Activated CD8-positive, alpha-beta T cell treated with anti-CD3 and anti-CD28 coated beads for 36 hours (primary cell): Measurements from ENCODE around the gene TNS1. TPM values are rescaled to one million over a fixed set of nuclear protein-coding genes. Genes with fewer than 3 reads are reported as not detected.
"Not testable (repeated sequence)": the region's sequence is repeated elsewhere in the genome, so short reads cannot be mapped to it uniquely, and the experiment has no call there.

ENCODE experiments used
- ATAC-seq: fragments of 200-7000 bp; cut with Tn5 transposase; one replicate; pipeline ENCODE4 v1.10.0; 2021; ENCODE audit warnings: mild to moderate bottlenecking, moderate library complexity
- CTCF ChIA-PET: fragments of 350-600 bp; sonication (Branson Sonifier 250); formaldehyde crosslinking; loops from one replicate; lab custom pipeline; 2021; ENCODE audit warnings: antibody characterized with exemption; lab: Charles Lee
- POLR2A ChIA-PET: fragments of 350-600 bp; sonication (Branson Sonifier 250); formaldehyde crosslinking; loops from one replicate; lab custom pipeline; 2021; ENCODE audit warnings: antibody characterized with exemption; lab: Charles Lee
- DNase-seq: peaks from one replicate; pipeline ENCODE4 v3.0.0-alpha.2; 2020
- H3K27ac Mint-ChIP-seq: one replicate; pipeline ENCODE4 v1.8.0; 2021; ENCODE audit warnings: mild to moderate bottlenecking, mixed read lengths
- H3K27me3 Mint-ChIP-seq: one replicate; pipeline ENCODE4 v1.8.0; 2021; ENCODE audit warnings: mixed read lengths
- H3K36me3 Mint-ChIP-seq: one replicate; pipeline ENCODE4 v1.8.0; 2021; ENCODE audit warnings: low read depth, mixed read lengths
- H3K4me1 Mint-ChIP-seq: one replicate; pipeline ENCODE4 v1.8.0; 2021; ENCODE audit warnings: low read depth, mixed read lengths
- H3K4me3 Mint-ChIP-seq: one replicate; pipeline ENCODE4 v1.8.0; 2021; ENCODE audit warnings: mild to moderate bottlenecking, moderate library complexity, mixed read lengths
- H3K9me3 Mint-ChIP-seq: one replicate; pipeline ENCODE4 v1.8.0; 2021; ENCODE audit warnings: mixed read lengths
- intact Hi-C: fragments of 100-400 bp; cut with micrococcal nuclease; formaldehyde crosslinking; loops from one replicate; pipeline ENCODE4 v1.10.0; 2022
- total RNA-seq, 2 experiments: library from RNA; stranded (reverse); gene quantifications; one replicate each; pipeline ENCODE4 v1.2.3, GENCODE V29; 2021
- TF ChIP-seq, protein P1 (sequence below): fragments of 200-600 bp; IDR thresholded peaks from one replicate; pipeline ENCODE4 v1.8.0; 2022; ENCODE audit warnings: antibody characterized with exemption, mild to moderate bottlenecking

The TNS1 gene
- total RNA-seq, 2 experiments from 2014 or later, result 1.8 to 2.0 TPM

DNA sequence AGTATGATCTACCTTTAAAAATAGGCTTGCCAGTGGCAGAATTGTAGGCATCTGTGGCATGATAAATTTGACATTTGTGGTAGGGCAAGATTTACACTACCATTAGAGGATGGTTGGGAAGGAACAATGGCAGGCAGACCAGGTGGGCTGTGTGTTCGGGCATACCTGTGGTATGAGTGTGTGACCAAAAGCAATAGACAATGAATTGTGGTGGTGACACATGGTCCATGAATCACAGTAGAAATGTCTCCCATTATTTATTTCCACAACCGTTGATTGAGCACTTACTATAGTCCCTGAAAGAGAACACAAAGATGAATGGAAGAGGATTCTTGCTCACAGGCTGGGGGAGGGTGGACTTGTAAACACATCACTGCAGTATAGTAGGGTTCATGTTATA, 36.4 kb upstream of the TNS1 start:
- H3K4me3 Mint-ChIP-seq, result no peak overlapping the region
- TF ChIP-seq, protein P1, sequence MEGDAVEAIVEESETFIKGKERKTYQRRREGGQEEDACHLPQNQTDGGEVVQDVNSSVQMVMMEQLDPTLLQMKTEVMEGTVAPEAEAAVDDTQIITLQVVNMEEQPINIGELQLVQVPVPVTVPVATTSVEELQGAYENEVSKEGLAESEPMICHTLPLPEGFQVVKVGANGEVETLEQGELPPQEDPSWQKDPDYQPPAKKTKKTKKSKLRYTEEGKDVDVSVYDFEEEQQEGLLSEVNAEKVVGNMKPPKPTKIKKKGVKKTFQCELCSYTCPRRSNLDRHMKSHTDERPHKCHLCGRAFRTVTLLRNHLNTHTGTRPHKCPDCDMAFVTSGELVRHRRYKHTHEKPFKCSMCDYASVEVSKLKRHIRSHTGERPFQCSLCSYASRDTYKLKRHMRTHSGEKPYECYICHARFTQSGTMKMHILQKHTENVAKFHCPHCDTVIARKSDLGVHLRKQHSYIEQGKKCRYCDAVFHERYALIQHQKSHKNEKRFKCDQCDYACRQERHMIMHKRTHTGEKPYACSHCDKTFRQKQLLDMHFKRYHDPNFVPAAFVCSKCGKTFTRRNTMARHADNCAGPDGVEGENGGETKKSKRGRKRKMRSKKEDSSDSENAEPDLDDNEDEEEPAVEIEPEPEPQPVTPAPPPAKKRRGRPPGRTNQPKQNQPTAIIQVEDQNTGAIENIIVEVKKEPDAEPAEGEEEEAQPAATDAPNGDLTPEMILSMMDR, result no peak
- H3K27me3 Mint-ChIP-seq, result peaks cover 8% of the 10 kb centered on the region
- CTCF ChIA-PET, result interaction anchor here (0.8 kb wide), 2 partner anchors 24 to 30 kb away, joined by 3 read pairs; partner anchors contain the start of gene RUFY4
- no peaks in the 10 kb centered on the region for H3K36me3 Mint-ChIP-seq
- DNase-seq (no peak), ATAC-seq (no peak)
- POLR2A ChIA-PET, result no interaction called here
- no peaks in the 10 kb centered on the region for H3K9me3 Mint-ChIP-seq
- intact Hi-C loops, result no loop called here
- no peak overlapping the region for H3K27ac Mint-ChIP-seq
- peaks cover 8% of the 10 kb centered on the region for H3K4me1 Mint-ChIP-seq

DNA sequence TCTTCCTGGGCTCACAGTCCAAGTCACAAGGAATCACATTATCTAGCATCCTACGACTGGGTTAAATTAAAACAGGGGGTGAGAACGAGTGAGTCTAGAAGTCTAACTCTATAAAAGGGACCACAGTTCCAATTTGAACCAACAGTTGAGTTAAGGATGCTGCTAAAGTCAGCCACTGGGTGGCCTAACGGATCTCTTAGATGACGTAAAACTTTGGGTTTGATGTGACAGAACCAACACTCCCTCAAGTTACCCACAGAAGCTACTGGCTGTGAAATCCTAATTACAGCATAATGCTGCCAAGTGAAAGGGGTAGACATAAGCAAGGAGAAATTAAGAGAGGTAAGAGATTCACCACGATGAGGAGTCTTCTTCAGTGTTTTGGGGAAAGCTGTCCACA, 33.6 kb upstream of the TNS1 start:
- POLR2A ChIA-PET, result no interaction called here
- intact Hi-C loops, result no loop called here
- no peak for DNase-seq
- no peak overlapping the region for H3K4me3 Mint-ChIP-seq
- ATAC-seq, result no peak
- H3K4me1 Mint-ChIP-seq, result peaks cover 7% of the 10 kb centered on the region
- CTCF ChIA-PET, result interaction anchor here (1.1 to 2.0 kb wide), 5 partner anchors 10 to 251 kb away, joined by 4 to 8 read pairs (median 6); no protein-coding TSS in a partner anchor
- H3K36me3 Mint-ChIP-seq, result no peaks in the 10 kb centered on the region
- peaks cover 8% of the 10 kb centered on the region for H3K27me3 Mint-ChIP-seq
- TF ChIP-seq, protein P1, result no peak
- no peaks in the 10 kb centered on the region for H3K9me3 Mint-ChIP-seq
- no peak overlapping the region for H3K27ac Mint-ChIP-seq

DNA sequence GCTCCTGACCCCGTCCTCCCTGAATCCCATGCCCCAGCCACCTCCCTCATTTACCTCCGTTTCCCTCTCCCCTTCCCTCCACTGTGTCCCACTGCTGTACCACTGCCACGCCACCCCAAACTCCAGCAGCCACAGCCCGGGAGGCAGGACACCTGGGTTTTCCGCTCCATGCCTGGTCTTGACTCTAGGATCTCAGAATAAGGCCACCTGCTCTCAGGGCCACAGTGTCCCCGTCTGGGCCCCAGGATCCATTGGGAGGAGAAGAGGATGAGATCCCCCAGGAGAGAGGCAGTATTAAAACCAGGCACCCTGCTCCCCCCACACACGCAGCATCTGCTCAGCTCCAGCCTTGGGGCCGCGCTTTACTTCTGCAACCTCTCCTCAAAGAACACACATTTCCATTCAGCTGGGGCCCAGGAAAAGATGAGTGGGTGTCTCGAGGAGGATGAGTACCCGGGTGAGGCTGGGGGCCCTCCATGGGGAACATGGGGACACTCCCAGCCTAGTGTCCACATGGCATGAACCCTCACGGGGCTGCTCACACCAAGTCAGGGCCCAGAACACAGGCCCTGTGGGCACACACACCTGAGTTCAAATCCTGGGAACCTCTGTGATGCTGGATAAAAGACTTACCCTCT, 32.8 kb upstream of the TNS1 start:
- ATAC-seq (no peak), DNase-seq (no peak)
- CTCF ChIA-PET, result interaction anchor here (0.7 to 2.0 kb wide), 13 partner anchors 8 to 249 kb away, joined by 3 to 8 read pairs (median 5); partner anchors contain the start of gene RUFY4
- Mint-ChIP-seq H3K4me1 (peaks cover 7% of the 10 kb centered on the region), H3K27ac (no peak overlapping the region), H3K4me3 (peak overlapping the region; percentile 57), H3K27me3 (peaks cover 8% of the 10 kb centered on the region), H3K36me3 (no peaks in the 10 kb centered on the region), H3K9me3 (no peaks in the 10 kb centered on the region)
- POLR2A ChIA-PET, result no interaction called here
- intact Hi-C loops, result no loop called here
- TF ChIP-seq, protein P1, result no peak

DNA sequence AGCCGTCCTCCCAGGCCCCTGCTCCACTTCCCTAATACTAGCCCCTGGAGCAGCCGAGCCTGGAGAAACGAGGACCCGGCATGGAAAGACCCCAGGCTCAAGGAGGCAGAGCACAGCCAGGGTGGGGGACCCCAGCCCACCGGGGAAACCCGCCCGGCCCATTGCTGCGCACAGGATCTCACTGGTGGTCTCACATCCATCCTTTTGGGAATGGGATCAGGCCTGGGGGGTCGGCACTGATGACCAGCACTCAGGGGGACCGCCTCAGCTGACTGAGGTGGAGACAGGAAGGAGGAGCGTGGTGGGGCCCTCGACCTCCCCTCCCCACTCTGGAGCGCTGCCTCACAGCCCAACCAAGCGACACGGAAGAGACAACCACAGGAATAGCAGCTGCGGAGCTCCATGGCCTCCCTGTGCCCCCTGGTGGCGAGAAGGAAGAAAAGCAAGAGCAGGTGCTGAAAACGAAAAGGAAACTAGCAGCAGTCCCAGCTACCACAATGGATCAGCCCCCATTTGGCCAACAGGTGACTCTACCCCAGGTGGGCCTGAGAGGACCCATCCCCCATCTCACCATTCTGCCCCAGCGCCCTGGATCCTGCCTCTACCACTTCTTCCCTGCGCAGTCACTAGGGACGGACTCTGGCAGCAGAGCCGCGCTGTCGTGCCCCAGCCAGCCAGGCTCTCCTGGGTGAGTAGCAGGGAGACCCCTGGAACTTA, 31.9 kb upstream of the TNS1 start:
- H3K36me3 Mint-ChIP-seq, H3K27ac Mint-ChIP-seq, H3K9me3 Mint-ChIP-seq, H3K27me3 Mint-ChIP-seq, intact Hi-C loops, H3K4me1 Mint-ChIP-seq, POLR2A ChIA-PET: not testable (repeated sequence)
- TF ChIP-seq, protein P1, result peak; percentile 62
- peak overlapping the region; percentile 57 for H3K4me3 Mint-ChIP-seq
- peak; percentile 74 for DNase-seq
- CTCF ChIA-PET, result interaction anchor here (0.7 to 2.0 kb wide), 16 partner anchors 9 to 248 kb away, joined by 3 to 6 read pairs (median 4); partner anchors contain the start of gene RUFY4
- ATAC-seq, result peak; percentile 95
